ENCODE measurements around the gene PRR5L.
"Not testable (repeated sequence)": the region's sequence is repeated elsewhere in the genome, so short reads cannot be mapped to it uniquely, and the experiment has no call there.

The PRR5L gene

DNA sequence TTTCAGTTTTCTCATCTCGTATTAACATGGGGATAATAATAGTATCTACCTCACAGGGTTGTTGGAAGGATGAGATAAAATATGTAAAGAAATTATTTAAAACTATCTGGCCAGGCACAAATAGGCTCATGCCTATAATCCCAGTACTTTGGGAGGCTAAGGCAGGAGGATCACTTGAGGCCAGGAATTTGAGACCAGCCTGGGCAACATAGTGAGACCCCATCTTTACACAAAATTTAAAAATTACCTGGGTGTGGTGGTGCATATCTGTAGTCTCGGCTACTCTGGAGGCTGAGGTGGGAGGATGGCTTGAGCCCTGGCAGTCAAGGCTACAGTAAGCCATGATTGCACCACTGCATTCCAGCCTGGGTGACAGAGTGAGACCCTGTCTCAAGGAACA is 215.0 kb downstream of the PRR5L start:
- DNase-seq: not testable (repeated sequence)

GRCh38 chr11:36512016-36512415 is 215.9 kb downstream of the PRR5L start:
- DNase-seq: no peak

GRCh38 chr11:36513965-36514364 is 217.9 kb downstream of the PRR5L start:
- DNase-seq: no peak

Data from midbrain (tissue), 1 donor.